ENCODE data around the gene KCNN3.

Gene KCNN3

GRCh38 chr1:154873321-154873950 lies 3.4 kb upstream of the KCNN3 start:
- TF ChIP-seq POLR2A (IDR thresholded peaks at IDR 0.05; ENCODE audit: low read length) (no peak), GATA1 (IDR thresholded peaks at IDR 0.05; ENCODE audit: low read depth, low read length) (no peak)
- no peak for DNase-seq

- TF ChIP-seq POLR2A (IDR thresholded peaks at IDR 0.05; ENCODE audit: low read length) (no peak), GATA1 (IDR thresholded peaks at IDR 0.05; ENCODE audit: low read depth, low read length) (no peak)
- DNase-seq = no peak
These were observed 1.3 kb upstream of the KCNN3 start for GRCh38 chr1:154871374-154871773.

GRCh38 chr1:154870734-154871133 lies 653 bp upstream of the KCNN3 start:
- no peak for TF ChIP-seq POLR2A (IDR thresholded peaks at IDR 0.05; ENCODE audit: low read length)
- TF ChIP-seq GATA1 (IDR thresholded peaks at IDR 0.05; ENCODE audit: low read depth, low read length) = no peak

GRCh38 chr1:154869351-154870114 lies 548 bp downstream of the KCNN3 start:
- DNase-seq = no peak
- TF ChIP-seq POLR2A (IDR thresholded peaks at IDR 0.05; ENCODE audit: low read length) = no peak
- no peak for TF ChIP-seq GATA1 (IDR thresholded peaks at IDR 0.05; ENCODE audit: low read depth, low read length)

More at GRCh38 chr1:154870734-154871133, 653 bp upstream of the KCNN3 start:
- no peak for DNase-seq

- DNase-seq = no peak
- TF ChIP-seq GATA1 (IDR thresholded peaks at IDR 0.05; ENCODE audit: low read depth, low read length) (no peak), POLR2A (IDR thresholded peaks at IDR 0.05; ENCODE audit: low read length) (no peak)
These were observed 2.1 kb downstream of the KCNN3 start for GRCh38 chr1:154867841-154868605.

GRCh38 chr1:154867064-154867825 lies 2.8 kb downstream of the KCNN3 start:
- no peak for DNase-seq
- no peak for TF ChIP-seq GATA1 (IDR thresholded peaks at IDR 0.05; ENCODE audit: low read depth, low read length)
- no peak for TF ChIP-seq POLR2A (IDR thresholded peaks at IDR 0.05; ENCODE audit: low read length)

GRCh38 chr1:154866257-154867063 lies 3.6 kb downstream of the KCNN3 start:
- DNase-seq = no peak
- TF ChIP-seq GATA1 (IDR thresholded peaks at IDR 0.05; ENCODE audit: low read depth, low read length) = no peak
- no peak for TF ChIP-seq POLR2A (IDR thresholded peaks at IDR 0.05; ENCODE audit: low read length)

GRCh38 chr1:154865442-154866256 lies 4.4 kb downstream of the KCNN3 start:
- peak in 1 of 2 experiments; percentile 15 for DNase-seq
- TF ChIP-seq GATA1 (IDR thresholded peaks at IDR 0.05; ENCODE audit: low read depth, low read length) = no peak
- TF ChIP-seq POLR2A (IDR thresholded peaks at IDR 0.05; ENCODE audit: low read length) = no peak

- no peak for DNase-seq
- TF ChIP-seq POLR2A (IDR thresholded peaks at IDR 0.05; ENCODE audit: low read length) = no peak
- TF ChIP-seq GATA1 (IDR thresholded peaks at IDR 0.05; ENCODE audit: low read depth, low read length) = no peak
These were observed 5.7 kb downstream of the KCNN3 start for GRCh38 chr1:154864189-154864975.

GRCh38 chr1:154863315-154864174 lies 6.5 kb downstream of the KCNN3 start:
- TF ChIP-seq GATA1 (IDR thresholded peaks at IDR 0.05; ENCODE audit: low read depth, low read length) (no peak), POLR2A (IDR thresholded peaks at IDR 0.05; ENCODE audit: low read length) (no peak)
- DNase-seq = peak; percentile 36 to 43
